Endothelial cell of umbilical vein (primary cell): ENCODE measurements around the gene PINK1. TPM values are rescaled to one million over a fixed set of nuclear protein-coding genes. Genes with fewer than 3 reads are reported as not detected.

Experiments
- BruUV-seq: library from RNA; stranded (reverse); fragments of 400-500 nt; replicated peaks from 2 replicates; lab custom pipeline; 2021; lab: Mats Ljungman, UMichigan
- CTCF ChIA-PET: fragments of 300-600, 350-600 bp; sonication (Branson Sonifier 250); formaldehyde crosslinking; loops from one replicate; lab custom pipeline; 2021; ENCODE audit warnings: antibody characterized with exemption, inconsistent platforms; lab: Charles Lee
- POLR2A ChIA-PET: fragments of 300-600, 350-600 bp; sonication (Branson Sonifier 250); formaldehyde crosslinking; loops from one replicate; lab custom pipeline; 2021; ENCODE audit warnings: antibody characterized with exemption, inconsistent platforms; lab: Charles Lee
- DNase-seq: peaks from one replicate; pipeline ENCODE4 v3.0.0-alpha.2; 2011; ENCODE audit warnings: low read depth, low spot score
- FAIRE-seq: peaks from 2 replicates; lab custom pipeline; 2011; peaks lifted over from hg19 to GRCh38; lab: Jason Lieb, UNC
- H2AFZ ChIP-seq: 2 replicates; pipeline ENCODE4 v1.6.0; 2012; ENCODE audit warnings: low read depth, low read length, control low read depth, inconsistent platforms
- H3K27ac ChIP-seq: 2 replicates; pipeline ENCODE4 v1.5.1; 2011; ENCODE audit warnings: low read depth, mild to moderate bottlenecking, control low read depth, low read length, moderate library complexity; ENCODE audit not compliant: insufficient read depth
- H3K27me3 ChIP-seq, 2 experiments: 2 replicates each; pipeline versions ENCODE4 v1.6.0 to v1.6.1; 2011; ENCODE audit warnings: low read length in 2 of 2, mixed read lengths in 1 of 2; ENCODE audit not compliant: control insufficient read depth in 2 of 2, insufficient read depth in 2 of 2
- H3K36me3 ChIP-seq, 2 experiments: 2 replicates in 1 of 2; 3 replicates in 1 of 2; pipeline ENCODE4 v1.5.1; 2011; ENCODE audit warnings: low read length in 2 of 2, mild to moderate bottlenecking in 1 of 2, moderate library complexity in 1 of 2; ENCODE audit not compliant: control insufficient read depth in 2 of 2, insufficient read depth in 2 of 2; ENCODE audit errors: extremely low read depth in 1 of 2
- H3K4me1 ChIP-seq: 3 replicates; pipeline ENCODE4 v1.5.1; 2011; ENCODE audit warnings: mild to moderate bottlenecking, low read length; ENCODE audit not compliant: control insufficient read depth, insufficient read depth; ENCODE audit errors: extremely low read depth
- H3K4me2 ChIP-seq: 2 replicates; pipeline ENCODE4 v1.6.1; 2011; ENCODE audit warnings: low read length, control low read depth, mixed read lengths; ENCODE audit not compliant: insufficient read depth
- H3K4me3 ChIP-seq, 3 experiments: fragments of 200-600 bp in 1 of 3; sonication (generic), shearing (Covaris generic) in 1 of 3; replicated peaks in 1 of 3; 2 replicates each; pipeline ENCODE4 v1.5.1; 2011 to 2016; ENCODE audit warnings: control low read depth in 3 of 3, low read length in 3 of 3, mild to moderate bottlenecking in 2 of 3, inconsistent platforms in 1 of 3, low read depth in 1 of 3, moderate library complexity in 1 of 3; ENCODE audit not compliant: insufficient read depth in 1 of 3
- H3K79me2 ChIP-seq: 2 replicates; pipeline ENCODE4 v1.6.0; 2012; ENCODE audit warnings: low read length, inconsistent platforms; ENCODE audit not compliant: control insufficient read depth, insufficient read depth
- H3K9ac ChIP-seq: replicated peaks from 2 replicates; pipeline ENCODE3; 2011; ENCODE audit warnings: low read length, control low read depth; ENCODE audit not compliant: insufficient read depth; ENCODE audit errors: extremely low read depth
- H3K9me1 ChIP-seq: replicated peaks from 3 replicates; pipeline ENCODE4 v1.6.0; 2011; ENCODE audit warnings: mild to moderate bottlenecking, low read length; ENCODE audit not compliant: control insufficient read depth, insufficient read depth; ENCODE audit errors: extremely low read depth
- H3K9me3 ChIP-seq: replicated peaks from 2 replicates; pipeline ENCODE4 v1.5.1; 2012; ENCODE audit warnings: low read length, inconsistent platforms; ENCODE audit not compliant: control insufficient read depth, insufficient read depth
- H4K20me1 ChIP-seq: replicated peaks from 2 replicates; pipeline ENCODE3; 2011; ENCODE audit warnings: mild to moderate bottlenecking, low read length; ENCODE audit not compliant: control insufficient read depth, insufficient read depth; ENCODE audit errors: extremely low read depth
- CTCF ChIP-seq, 2 donors: IDR thresholded peaks; 1 replicate in 1 of 2; 2 replicates in 1 of 2; pipeline ENCODE4 v1.5.1; 2011; ENCODE audit warnings: low read length in 2 of 2, mild to moderate bottlenecking in 2 of 2, moderate library complexity in 2 of 2, control low read depth in 1 of 2, inconsistent platforms in 1 of 2, low read depth in 1 of 2; ENCODE audit not compliant: insufficient read depth in 1 of 2; ENCODE audit errors: extremely low read depth in 1 of 2
- EZH2 ChIP-seq: IDR thresholded peaks from 2 replicates; pipeline ENCODE4 v1.6.1; 2012; ENCODE audit warnings: borderline replicate concordance, low read depth, mild to moderate bottlenecking, moderate library complexity, low read length, inconsistent platforms; ENCODE audit not compliant: severe bottlenecking
- FOS ChIP-seq: IDR thresholded peaks from 2 replicates; pipeline ENCODE4 v1.6.1; 2011; ENCODE audit warnings: mild to moderate bottlenecking, low read length, moderate library complexity, borderline replicate concordance; ENCODE audit not compliant: insufficient read depth
- GATA2 ChIP-seq: IDR thresholded peaks from 2 replicates; pipeline ENCODE4 v1.7.0; 2011; ENCODE audit warnings: low read depth, mild to moderate bottlenecking, moderate library complexity, mixed read lengths, low read length; ENCODE audit not compliant: insufficient read length, insufficient read depth
- JUN ChIP-seq: IDR thresholded peaks from 2 replicates; pipeline ENCODE4 v1.6.1; 2011; ENCODE audit warnings: borderline replicate concordance, low read depth; ENCODE audit not compliant: insufficient read length, insufficient read depth
- MAX ChIP-seq: IDR thresholded peaks from 2 replicates; pipeline ENCODE4 v1.6.1; 2011; ENCODE audit not compliant: insufficient read depth, insufficient read length
- MYC ChIP-seq: IDR thresholded peaks from one replicate; pipeline ENCODE4 v1.6.1; 2011; ENCODE audit warnings: mild to moderate bottlenecking, low read depth, low read length
- POLR2A ChIP-seq: IDR thresholded peaks from 2 replicates; pipeline ENCODE4 v1.6.1; 2012; ENCODE audit warnings: low read depth, mild to moderate bottlenecking, control low read depth, low read length
- POLR2AphosphoS5 ChIP-seq: IDR thresholded peaks from 2 replicates; pipeline ENCODE4 v1.6.1; 2012; ENCODE audit warnings: low read depth, mild to moderate bottlenecking, control low read depth, low read length, moderate library complexity; ENCODE audit not compliant: insufficient read depth
- dilution Hi-C: fragments of 300-500 bp; cut with MboI; formaldehyde crosslinking; loops from one replicate; pipeline ENCODE4 v1.15.0; 2019; ENCODE audit warnings: low sequenced_read_pairs; ENCODE audit not compliant: extremely low pct_ligation_motif_present
- intact Hi-C: fragments of 100-400 bp; cut with micrococcal nuclease; formaldehyde crosslinking; loops from one replicate; pipeline ENCODE4 v1.10.0; 2022
- polyA plus RNA-seq, 4 experiments: library from polyadenylated mRNA; depleted of rRNA in 3 of 4; stranded (reverse) in 3 of 4; unstranded in 1 of 4; fragments of >200 nt; gene quantifications; 2 replicates each; pipeline versions ENCODE4 v1.2.1 to v1.2.3, GENCODE V29; 2011 to 2012; ENCODE audit warnings: missing spikeins in 1 of 4
- total RNA-seq: library from RNA; stranded (reverse); gene quantifications from 2 replicates; pipeline ENCODE4 v1.2.3, GENCODE V29; 2021

PINK1 gene
- total and polyA plus RNA-seq, 2 donors (not counting 3 experiments of a cell fraction or from before 2014, with no cell fraction given), result 27.3 to 27.9 TPM

- TF ChIP-seq FOS (no peak), POLR2A (no peak), GATA2 (no peak), JUN (no peak), POLR2AphosphoS5 (no peak), MAX (no peak), EZH2 (no peak), MYC (no peak), CTCF (IDR thresholded peaks at IDR 0.05; ENCODE audit: extremely low read depth in 1 of 2, insufficient read depth in 1 of 2, low read depth in 1 of 2, low read length in 2 of 2) (no peak)
- Histone ChIP-seq H3K79me2 (no peaks in the 10 kb centered on the region), H3K4me3 (no peak overlapping the region), H3K4me2 (no peak overlapping the region), H3K9me3 (no peaks in the 10 kb centered on the region), H4K20me1 (no peaks in the 10 kb centered on the region), H3K36me3 (no peaks in the 10 kb centered on the region), H3K9me1 (no peaks in the 10 kb centered on the region), H3K27ac (no peak overlapping the region), H3K9ac (no peak overlapping the region), H3K4me1 (no peaks in the 10 kb centered on the region), H3K27me3 (peaks cover 0 to 4% of the 10 kb centered on the region in 2 experiments), H2AFZ (no peak overlapping the region)
- POLR2A ChIA-PET, result no interaction called here
- DNase-seq (no peak), FAIRE-seq (no peak)
- CTCF ChIA-PET, result no interaction called here
- BruUV-seq, result no TSS peak
- intact Hi-C loops (no loop called here), dilution Hi-C loops (no loop called here)
Measured at GRCh38 chr1:20678599-20678998, 45.3 kb downstream of the PINK1 start.
